HL-60 (cell line): ENCODE data around the gene TOPAZ1.

Experiments
- DNase-seq, 2 experiments: peaks; one replicate each; pipeline ENCODE4 v3.0.0-alpha.2; 2010 to 2020; ENCODE audit warnings: low read depth in 1 of 2, low spot score in 1 of 2
- H3K27ac ChIP-seq: fragments of 250-450 bp; sonication (Bioruptor Pico); replicated peaks from 2 replicates; pipeline ENCODE4 v1.5.1; 2020; ENCODE audit warnings: mild to moderate bottlenecking, moderate library complexity
- H3K27me3 ChIP-seq: fragments of 250-450 bp; sonication (Bioruptor Pico); 2 replicates; pipeline ENCODE4 v1.5.1; 2021; ENCODE audit warnings: mild to moderate bottlenecking, moderate library complexity; ENCODE audit not compliant: insufficient read depth, poor library complexity, severe bottlenecking
- H3K4me3 ChIP-seq: replicated peaks from 2 replicates; pipeline ENCODE4 v1.5.1; 2011; ENCODE audit warnings: mild to moderate bottlenecking, control low read depth, low read length; ENCODE audit not compliant: insufficient read depth
- GABPA ChIP-seq: IDR thresholded peaks from 2 replicates; pipeline ENCODE4 v1.6.1; 2012; ENCODE audit warnings: low read depth
- POLR2AphosphoS5 ChIP-seq: IDR thresholded peaks from 2 replicates; pipeline ENCODE4 v1.6.1; 2012; ENCODE audit warnings: low read depth
- SPI1 ChIP-seq: IDR thresholded peaks from 2 replicates; pipeline ENCODE4 v1.6.1; 2012; ENCODE audit warnings: low read depth, mild to moderate bottlenecking, borderline replicate concordance
- TF ChIP-seq, protein P1 (sequence below): IDR thresholded peaks from 2 replicates; pipeline ENCODE4 v1.6.1; 2012; ENCODE audit warnings: low read depth; ENCODE audit not compliant: insufficient replicate concordance
- TF ChIP-seq, protein P2 (sequence below): IDR thresholded peaks from one replicate; pipeline ENCODE4 v1.5.1; 2011; ENCODE audit warnings: low read length, control low read depth, inconsistent platforms; ENCODE audit not compliant: insufficient read depth

TOPAZ1 gene

DNA sequence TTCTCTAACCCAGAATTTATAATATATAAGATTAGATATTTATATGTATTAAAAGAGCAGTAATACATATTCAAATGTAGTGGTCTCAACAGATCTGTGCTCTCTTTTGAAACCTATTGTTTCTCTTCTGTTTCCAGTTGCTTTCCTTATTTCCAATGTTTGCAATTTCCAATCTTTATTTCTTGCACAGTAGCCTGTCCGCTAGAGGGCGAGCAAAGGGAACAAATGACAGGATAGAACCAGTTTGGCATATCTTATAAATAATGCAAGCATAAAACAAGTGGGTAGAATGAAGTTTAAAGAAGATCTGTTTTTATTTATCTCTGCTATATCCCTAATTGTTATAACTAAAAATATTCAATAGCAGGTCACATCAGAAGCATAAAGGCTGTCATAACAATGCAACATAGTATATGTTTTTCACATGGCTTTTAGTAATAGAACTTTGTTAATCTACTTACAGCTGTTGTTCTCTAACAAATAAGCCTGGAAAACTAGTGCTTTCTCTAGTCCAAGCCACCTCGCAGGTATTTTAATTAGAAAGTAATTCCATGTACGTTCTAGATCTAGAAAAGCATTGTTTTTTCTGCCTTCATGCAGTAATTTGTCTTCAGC is 81.8 kb downstream of the TOPAZ1 start:
- no peaks in the 10 kb centered on the region for H3K27me3 ChIP-seq
- no peak overlapping the region for H3K27ac ChIP-seq
- TF ChIP-seq, protein P1, sequence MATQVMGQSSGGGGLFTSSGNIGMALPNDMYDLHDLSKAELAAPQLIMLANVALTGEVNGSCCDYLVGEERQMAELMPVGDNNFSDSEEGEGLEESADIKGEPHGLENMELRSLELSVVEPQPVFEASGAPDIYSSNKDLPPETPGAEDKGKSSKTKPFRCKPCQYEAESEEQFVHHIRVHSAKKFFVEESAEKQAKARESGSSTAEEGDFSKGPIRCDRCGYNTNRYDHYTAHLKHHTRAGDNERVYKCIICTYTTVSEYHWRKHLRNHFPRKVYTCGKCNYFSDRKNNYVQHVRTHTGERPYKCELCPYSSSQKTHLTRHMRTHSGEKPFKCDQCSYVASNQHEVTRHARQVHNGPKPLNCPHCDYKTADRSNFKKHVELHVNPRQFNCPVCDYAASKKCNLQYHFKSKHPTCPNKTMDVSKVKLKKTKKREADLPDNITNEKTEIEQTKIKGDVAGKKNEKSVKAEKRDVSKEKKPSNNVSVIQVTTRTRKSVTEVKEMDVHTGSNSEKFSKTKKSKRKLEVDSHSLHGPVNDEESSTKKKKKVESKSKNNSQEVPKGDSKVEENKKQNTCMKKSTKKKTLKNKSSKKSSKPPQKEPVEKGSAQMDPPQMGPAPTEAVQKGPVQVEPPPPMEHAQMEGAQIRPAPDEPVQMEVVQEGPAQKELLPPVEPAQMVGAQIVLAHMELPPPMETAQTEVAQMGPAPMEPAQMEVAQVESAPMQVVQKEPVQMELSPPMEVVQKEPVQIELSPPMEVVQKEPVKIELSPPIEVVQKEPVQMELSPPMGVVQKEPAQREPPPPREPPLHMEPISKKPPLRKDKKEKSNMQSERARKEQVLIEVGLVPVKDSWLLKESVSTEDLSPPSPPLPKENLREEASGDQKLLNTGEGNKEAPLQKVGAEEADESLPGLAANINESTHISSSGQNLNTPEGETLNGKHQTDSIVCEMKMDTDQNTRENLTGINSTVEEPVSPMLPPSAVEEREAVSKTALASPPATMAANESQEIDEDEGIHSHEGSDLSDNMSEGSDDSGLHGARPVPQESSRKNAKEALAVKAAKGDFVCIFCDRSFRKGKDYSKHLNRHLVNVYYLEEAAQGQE = no peak
- TF ChIP-seq SPI1 = no peak
- TF ChIP-seq POLR2AphosphoS5 = no peak
- TF ChIP-seq, protein P2, sequence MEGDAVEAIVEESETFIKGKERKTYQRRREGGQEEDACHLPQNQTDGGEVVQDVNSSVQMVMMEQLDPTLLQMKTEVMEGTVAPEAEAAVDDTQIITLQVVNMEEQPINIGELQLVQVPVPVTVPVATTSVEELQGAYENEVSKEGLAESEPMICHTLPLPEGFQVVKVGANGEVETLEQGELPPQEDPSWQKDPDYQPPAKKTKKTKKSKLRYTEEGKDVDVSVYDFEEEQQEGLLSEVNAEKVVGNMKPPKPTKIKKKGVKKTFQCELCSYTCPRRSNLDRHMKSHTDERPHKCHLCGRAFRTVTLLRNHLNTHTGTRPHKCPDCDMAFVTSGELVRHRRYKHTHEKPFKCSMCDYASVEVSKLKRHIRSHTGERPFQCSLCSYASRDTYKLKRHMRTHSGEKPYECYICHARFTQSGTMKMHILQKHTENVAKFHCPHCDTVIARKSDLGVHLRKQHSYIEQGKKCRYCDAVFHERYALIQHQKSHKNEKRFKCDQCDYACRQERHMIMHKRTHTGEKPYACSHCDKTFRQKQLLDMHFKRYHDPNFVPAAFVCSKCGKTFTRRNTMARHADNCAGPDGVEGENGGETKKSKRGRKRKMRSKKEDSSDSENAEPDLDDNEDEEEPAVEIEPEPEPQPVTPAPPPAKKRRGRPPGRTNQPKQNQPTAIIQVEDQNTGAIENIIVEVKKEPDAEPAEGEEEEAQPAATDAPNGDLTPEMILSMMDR = peak; percentile 71
- TF ChIP-seq GABPA = no peak
- no peak overlapping the region for H3K4me3 ChIP-seq
- DNase-seq = peak in 1 of 2 experiments; percentile 71

DNA sequence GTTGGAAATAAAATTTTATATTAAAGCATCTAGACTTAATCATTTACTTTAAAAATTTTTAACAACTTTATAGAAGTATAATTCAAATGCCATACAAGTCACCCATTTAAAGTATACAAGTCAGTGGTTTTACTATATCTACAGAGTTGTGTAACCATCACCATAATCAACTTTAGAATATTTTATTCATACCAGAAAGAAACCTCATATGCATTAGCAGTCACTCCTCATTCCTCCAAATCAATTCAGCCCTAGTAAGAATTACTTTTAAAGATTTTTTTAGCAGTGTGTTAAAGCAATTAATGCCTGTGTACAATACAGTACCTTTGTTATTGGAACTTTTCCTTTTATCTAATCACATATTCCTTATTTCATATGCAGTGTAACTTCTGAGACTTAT is 82.9 kb downstream of the TOPAZ1 start:
- no peaks in the 10 kb centered on the region for H3K27me3 ChIP-seq
- TF ChIP-seq POLR2AphosphoS5 (no peak), GABPA (no peak), SPI1 (no peak)
- TF ChIP-seq, protein P2 = no peak
- TF ChIP-seq, protein P1 = no peak
- no peak for DNase-seq
- no peak overlapping the region for H3K4me3 ChIP-seq
- H3K27ac ChIP-seq = no peak overlapping the region

DNA sequence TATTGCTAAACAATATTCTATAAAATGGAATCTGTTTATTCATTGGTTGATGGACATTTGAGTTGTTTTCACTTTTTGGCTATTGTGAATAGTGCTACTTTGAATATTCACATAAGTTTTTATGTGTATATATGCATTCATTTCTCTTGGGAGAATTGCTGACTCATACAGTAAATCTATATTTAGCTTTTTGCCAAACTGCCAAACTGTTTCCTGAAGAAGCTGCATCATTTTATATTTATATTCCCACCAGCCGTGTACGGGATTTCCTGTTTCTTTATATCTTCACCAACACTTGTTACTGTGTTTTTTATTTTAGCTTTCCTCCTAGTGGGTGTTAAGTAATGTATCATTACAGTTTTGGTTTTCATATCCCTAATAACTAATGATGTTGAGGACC is 84.3 kb downstream of the TOPAZ1 start:
- no peak overlapping the region for H3K4me3 ChIP-seq
- no peak overlapping the region for H3K27ac ChIP-seq
- no peak for DNase-seq
- no peaks in the 10 kb centered on the region for H3K27me3 ChIP-seq
- TF ChIP-seq, protein P1 = no peak
- TF ChIP-seq SPI1 (no peak), GABPA (no peak), POLR2AphosphoS5 (no peak)
- TF ChIP-seq, protein P2 = no peak
